Medulla oblongata (tissue), 1 donor: Measurements from ENCODE around the gene DDX1.

Experiments used
- DNase-seq: peaks from one replicate; pipeline ENCODE4 v3.0.0-alpha.2; 2015; ENCODE audit errors: extremely low spot score

Gene DDX1

DNA sequence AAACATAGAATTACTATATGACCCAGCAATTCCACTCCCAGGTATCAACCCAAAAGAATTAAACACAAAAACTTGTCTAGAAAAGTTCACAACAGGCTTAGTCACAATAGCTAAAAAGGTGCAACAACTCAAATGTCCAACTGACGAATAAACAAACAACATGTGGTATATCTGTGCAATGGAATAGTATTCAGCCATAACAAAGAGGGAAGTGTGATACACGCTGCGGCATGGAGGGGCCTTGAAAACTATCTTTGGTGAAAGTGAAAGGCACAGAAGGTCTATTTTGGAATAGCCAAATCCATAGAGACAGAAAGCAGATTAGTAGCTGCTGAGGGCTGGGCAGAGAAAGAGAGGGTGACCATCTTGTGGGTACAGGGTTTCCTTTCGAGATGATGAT lies 72.1 kb downstream of the DDX1 start:
- no peak for DNase-seq

GRCh38 chr2:15664273-15665066 lies 72.8 kb downstream of the DDX1 start:
- no peak for DNase-seq

GRCh38 chr2:15665067-15665942 lies 73.6 kb downstream of the DDX1 start:
- no peak for DNase-seq

DNA sequence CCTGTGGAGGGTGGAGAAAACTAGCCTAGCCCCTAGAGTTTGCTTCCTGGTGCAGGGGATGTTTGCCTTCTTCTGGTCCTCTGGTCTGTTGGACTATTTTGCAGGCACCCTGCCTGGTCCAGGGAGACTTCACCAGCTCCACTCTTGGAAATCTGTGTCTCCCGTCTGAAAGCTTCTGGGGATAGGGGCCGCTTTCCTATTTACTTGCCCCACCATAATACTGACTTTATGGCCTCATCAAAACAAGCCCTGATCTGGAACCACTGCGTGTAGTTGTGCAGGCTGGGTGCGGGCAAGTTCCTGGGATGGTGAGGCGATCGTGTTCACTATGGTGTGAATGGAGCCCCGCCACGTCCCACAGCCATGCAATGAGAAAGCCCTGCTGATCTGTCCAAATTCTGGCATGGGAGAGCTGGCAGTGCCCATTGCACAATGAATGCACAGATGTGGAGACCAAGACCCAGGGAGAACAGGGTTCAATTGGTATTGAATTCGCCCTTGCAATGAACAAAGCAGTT lies 74.3 kb downstream of the DDX1 start:
- DNase-seq = no peak

DNA sequence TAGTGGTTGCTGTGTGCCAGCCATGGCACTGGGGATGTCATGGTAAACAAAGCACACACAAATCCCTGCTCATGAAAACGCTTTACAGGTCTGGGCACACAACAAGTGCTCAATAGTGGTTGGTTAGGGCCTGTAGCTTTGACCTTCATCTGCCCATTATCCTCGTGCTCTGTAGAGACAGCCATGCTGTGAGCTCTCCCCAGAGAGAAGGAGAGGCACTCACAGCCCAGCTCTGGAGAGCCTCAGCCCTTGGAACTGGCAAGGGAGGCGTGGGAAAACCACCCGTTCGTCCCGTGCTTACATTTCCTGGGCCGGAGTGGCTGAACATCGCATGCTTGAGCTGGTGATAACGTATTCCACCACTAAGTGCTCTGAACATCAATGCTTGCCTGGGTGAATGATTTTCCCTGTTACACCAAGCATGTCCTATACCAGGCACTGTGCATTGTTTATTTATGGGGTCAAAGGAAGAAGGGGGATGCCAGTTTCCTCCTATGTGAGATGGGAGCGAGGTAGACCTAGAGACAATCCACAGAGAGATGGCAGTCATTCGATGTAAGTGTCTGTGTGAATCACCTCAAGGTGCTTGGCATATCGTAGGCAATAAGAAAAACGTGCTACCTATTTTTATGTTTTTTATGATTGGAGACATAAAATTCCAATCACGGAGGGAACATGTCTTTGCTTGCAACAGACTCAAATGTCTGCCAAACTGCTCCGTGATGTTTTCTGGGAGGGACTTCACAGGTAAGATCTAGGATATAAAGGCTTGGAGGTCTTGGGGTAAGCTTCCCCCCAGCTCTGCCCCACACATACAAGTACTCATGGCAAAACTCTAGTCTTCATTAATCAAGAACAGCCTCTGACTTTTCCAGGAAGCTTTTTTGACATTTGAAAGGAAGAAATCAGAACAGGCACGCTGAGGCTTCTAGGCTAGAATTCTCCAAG lies 75.5 kb downstream of the DDX1 start:
- DNase-seq = no peak

DNA sequence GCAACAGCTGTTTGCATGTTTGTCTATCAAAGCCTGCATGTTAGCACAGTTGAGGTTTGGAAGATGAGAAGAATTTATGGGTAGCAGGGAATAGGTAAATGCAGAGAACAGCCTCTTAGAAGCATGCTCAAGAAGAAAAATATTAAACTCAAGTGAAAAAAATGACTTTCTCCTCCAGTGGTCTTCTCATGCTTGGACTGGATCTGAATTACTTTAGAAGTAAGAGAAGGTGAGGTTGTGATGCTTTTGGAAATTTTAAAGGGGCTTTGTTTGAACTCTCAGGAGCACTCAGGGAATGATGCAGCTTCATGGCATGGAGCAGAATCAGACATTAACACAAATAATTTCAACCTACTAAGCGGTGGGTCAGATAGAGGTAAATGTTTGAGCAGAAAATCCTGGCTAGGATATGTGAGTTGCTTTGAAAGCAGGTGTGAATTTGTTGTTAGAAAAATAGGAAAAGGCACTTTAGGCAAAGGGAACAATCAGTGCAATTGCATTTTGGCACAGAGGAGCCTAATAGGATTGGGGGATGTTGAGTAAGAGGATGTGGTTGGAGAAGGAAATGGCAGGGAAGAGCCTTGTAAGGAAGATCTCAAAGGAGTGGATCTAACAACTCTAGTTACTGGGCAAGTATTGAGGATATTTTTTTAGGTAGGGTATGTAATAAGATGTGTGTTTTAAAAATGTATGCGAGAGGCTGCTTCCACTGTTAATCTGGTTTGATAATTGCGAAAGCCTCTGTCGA lies 76.3 kb downstream of the DDX1 start:
- no peak for DNase-seq

DNA sequence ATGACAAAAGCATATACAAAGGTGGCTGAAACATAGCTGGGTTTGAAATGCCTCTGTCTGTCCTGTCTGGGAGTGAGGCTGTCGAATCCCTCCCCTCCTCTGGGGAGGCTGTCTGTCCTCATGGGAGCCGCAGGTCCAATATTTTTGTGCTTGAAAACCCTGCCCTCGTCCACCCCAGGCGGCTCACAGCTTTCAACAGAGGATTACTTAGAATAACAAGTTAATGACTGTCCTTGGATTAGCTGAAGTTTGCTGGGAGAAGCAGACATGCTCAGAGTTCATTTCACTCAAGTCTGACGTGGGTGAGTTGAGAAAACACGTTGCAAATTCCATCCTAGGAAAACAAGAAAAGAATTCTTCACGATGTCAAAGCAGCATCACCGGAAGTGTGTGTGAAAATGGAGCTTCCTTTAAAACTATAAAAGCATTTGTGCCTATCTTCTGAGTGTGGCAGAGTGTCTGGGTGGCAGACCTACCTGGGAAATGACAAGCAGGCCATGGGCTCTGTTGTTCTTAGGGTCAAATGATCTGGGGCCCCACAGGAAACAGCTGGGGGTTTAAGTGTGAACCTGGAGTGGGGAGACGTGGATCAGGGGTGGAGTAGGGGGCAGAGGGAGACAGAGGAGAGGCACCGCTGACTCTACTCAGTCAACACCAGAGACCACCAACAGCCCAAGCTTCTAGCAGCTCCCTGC lies 77.1 kb downstream of the DDX1 start:
- no peak for DNase-seq

GRCh38 chr2:15669375-15669910 lies 77.8 kb downstream of the DDX1 start:
- no peak for DNase-seq

- DNase-seq = no peak
These were observed 78.8 kb downstream of the DDX1 start for GRCh38 chr2:15670469-15670868.

- no peak for DNase-seq
These were observed 79.3 kb downstream of the DDX1 start for GRCh38 chr2:15670981-15671380.

DNA sequence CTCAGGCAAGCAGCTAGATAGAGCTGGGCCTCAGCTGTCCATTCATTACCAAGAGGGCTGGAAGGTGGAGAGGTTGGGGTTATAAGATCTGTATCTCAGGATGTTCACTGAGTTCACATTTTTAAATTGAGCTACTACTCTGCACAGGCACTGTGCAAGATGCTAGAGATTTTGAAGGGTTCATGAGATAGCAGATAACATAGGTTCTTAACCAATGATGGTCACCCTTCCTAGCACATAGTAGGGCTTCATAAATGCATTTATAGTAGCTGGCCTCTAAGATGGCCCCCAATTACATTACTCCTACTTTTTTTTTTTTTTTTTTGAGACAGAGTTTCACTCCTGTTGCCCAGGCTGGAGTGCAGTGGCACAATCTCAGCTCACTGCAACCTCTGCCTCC lies 79.7 kb downstream of the DDX1 start:
- DNase-seq = no peak

GRCh38 chr2:15671842-15672815 lies 80.5 kb downstream of the DDX1 start:
- no peak for DNase-seq

DNA sequence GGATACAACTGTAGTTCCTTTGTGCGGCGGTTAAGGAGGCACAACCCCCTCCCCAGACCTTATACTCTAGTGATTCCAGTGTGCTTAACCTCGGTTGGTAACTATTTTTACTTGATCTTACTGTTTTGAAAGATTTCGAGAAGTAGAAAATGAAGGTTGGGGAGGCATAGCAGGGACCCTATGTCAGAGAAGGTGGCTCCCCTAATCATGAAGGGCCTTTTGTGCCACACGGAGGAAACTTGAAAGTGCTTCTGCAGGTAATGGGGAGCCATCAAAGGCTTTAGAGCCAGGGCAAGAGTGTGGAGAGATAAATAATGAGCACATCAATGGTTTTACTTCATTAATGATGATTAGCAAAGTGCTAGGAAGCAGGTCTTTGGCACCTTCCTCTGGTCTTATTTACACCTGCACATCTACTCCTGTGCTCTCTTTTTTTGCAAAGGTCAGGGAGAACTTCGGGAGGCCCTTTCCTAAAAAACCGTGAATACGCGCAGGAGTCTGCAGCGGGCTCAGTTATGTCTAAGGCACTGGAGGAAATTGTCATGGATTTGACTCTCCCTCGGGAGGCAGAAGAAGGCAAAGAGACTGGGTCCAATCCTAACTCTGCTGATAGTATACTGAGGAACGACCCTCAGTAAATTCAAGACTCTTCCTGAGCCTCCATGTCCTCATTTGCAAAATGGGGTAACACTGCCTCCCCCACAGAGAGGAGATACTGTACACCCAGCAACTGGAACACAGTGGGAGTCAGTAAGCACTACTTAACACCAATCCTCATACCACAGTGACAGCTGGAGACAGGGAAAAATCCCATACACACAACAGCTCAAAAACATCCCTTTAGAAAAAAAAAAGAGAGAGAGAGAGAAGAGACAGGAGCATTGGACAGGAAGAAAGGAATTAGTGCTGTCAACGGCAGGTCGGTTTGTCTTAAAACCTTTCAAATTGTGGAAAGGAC lies 81.6 kb downstream of the DDX1 start:
- no peak for DNase-seq

- no peak for DNase-seq
These were observed 82.4 kb downstream of the DDX1 start for GRCh38 chr2:15673919-15674636.

DNA sequence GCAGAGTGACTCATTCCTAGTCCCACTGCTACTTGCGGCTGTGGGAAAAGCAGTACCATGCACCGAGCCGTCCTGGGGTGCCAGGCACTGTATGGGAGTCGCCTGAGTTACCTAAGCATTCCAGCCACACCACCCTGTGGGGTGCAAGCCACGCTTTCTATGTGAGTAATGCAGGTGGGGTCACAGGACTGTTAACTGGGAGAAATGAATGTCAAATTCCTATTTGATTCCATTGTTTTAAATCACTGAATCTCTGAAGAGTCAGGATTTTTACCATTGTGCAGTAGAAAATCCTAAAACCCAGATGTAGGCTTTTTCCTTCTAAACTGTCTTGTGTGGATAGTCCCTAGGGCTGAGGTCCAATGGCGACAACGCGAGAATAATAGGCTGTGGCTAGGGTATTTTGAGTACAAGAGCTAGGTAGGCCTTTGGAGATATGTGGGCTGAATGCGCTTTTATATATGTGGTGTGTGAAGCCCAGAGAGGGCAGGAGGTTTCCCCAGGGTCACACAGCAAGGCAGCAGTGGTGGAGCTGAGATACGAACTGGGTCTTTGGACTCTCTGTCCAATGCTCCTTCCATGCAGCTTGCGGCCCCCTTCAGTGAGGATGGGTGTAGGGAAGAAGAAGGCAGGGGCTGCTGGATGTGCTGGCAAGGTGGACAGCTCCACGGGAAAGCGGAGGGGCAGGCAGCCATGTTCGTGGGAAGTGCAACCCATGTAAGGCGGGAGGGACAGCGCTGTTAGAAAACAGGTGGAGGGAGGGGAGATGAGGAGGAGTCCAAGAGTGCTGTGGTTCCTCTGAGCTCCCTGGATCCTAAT lies 83.2 kb downstream of the DDX1 start:
- DNase-seq = no peak
